SK-N-MC (cell line): Measurements from ENCODE around the gene GABBR2.

Experiments
- DNase-seq: peaks from one replicate; pipeline ENCODE4 v3.0.0-alpha.2; 2011; ENCODE audit warnings: low read depth, low spot score
- H3K27ac ChIP-seq: fragments of 200-600 bp; sonication (generic); 2 replicates; pipeline ENCODE4 v1.5.1; 2016; ENCODE audit warnings: mixed run types
- H3K36me3 ChIP-seq: fragments of 200-600 bp; sonication (generic); 2 replicates; pipeline ENCODE4 v1.6.1; 2017; ENCODE audit warnings: antibody characterized with exemption, low read length, mixed read lengths; ENCODE audit not compliant: insufficient read depth
- H3K4me3 ChIP-seq: fragments of 200-600 bp; sonication (generic); 2 replicates; pipeline ENCODE4 v1.5.1; 2016
- H3K9ac ChIP-seq: fragments of 200-600 bp; sonication (generic); 2 replicates; pipeline ENCODE4 v1.8.0; 2017; ENCODE audit warnings: mixed run types, mixed read lengths; ENCODE audit not compliant: insufficient read length
- H3K9me3 ChIP-seq: fragments of 200-600 bp; sonication (generic); 2 replicates; pipeline ENCODE4 v1.6.1; 2017; ENCODE audit warnings: low read depth, mild to moderate bottlenecking, antibody characterized with exemption, low read length, moderate library complexity, mixed read lengths
- EZH2 ChIP-seq: fragments of 200-600 bp; sonication (generic); IDR thresholded peaks from one replicate; pipeline ENCODE4 v1.6.1; 2017; ENCODE audit warnings: antibody characterized with exemption
- FOXP2 ChIP-seq: optimal IDR thresholded peaks from 2 replicates; pipeline ENCODE3; 2011; ENCODE audit warnings: mild to moderate bottlenecking, moderate library complexity; ENCODE audit not compliant: insufficient read depth; ENCODE audit errors: extremely low read length, control extremely low read depth
- POLR2AphosphoS5 ChIP-seq: IDR thresholded peaks from 2 replicates; pipeline ENCODE4 v1.6.1; 2012; ENCODE audit warnings: mild to moderate bottlenecking, low read depth, low read length, borderline replicate concordance

Gene GABBR2

GRCh38 chr9:98323051-98323830 lies 385.5 kb downstream of the GABBR2 start:
- H3K9me3 ChIP-seq, result no peaks in the 10 kb centered on the region
- no peak overlapping the region for H3K9ac ChIP-seq
- no peak overlapping the region for H3K4me3 ChIP-seq
- no peak for DNase-seq
- no peak overlapping the region for H3K27ac ChIP-seq
- TF ChIP-seq POLR2AphosphoS5 (no peak), FOXP2 (no peak), EZH2 (no peak)
- H3K36me3 ChIP-seq, result no peaks in the 10 kb centered on the region

- Histone ChIP-seq H3K9me3 (no peaks in the 10 kb centered on the region), H3K36me3 (no peaks in the 10 kb centered on the region), H3K27ac (no peak overlapping the region), H3K4me3 (no peak overlapping the region), H3K9ac (no peak overlapping the region)
- TF ChIP-seq FOXP2 (no peak), EZH2 (no peak), POLR2AphosphoS5 (no peak)
- no peak for DNase-seq
Measured at GRCh38 chr9:98321269-98321668, 387.5 kb downstream of the GABBR2 start.

- Histone ChIP-seq H3K9me3 (no peaks in the 10 kb centered on the region), H3K9ac (no peak overlapping the region), H3K36me3 (no peaks in the 10 kb centered on the region), H3K27ac (no peak overlapping the region), H3K4me3 (no peak overlapping the region)
- no peak for TF ChIP-seq EZH2
- no peak for TF ChIP-seq FOXP2
- no peak for TF ChIP-seq POLR2AphosphoS5
- DNase-seq, result no peak
Measured at GRCh38 chr9:98318834-98319478, 389.8 kb downstream of the GABBR2 start.

GRCh38 chr9:98318041-98318790 lies 390.5 kb downstream of the GABBR2 start:
- TF ChIP-seq FOXP2 (no peak), POLR2AphosphoS5 (no peak), EZH2 (no peak)
- Histone ChIP-seq H3K4me3 (no peak overlapping the region), H3K9ac (no peak overlapping the region), H3K27ac (no peak overlapping the region), H3K9me3 (no peaks in the 10 kb centered on the region), H3K36me3 (no peaks in the 10 kb centered on the region)
- no peak for DNase-seq

- Histone ChIP-seq H3K9me3 (no peaks in the 10 kb centered on the region), H3K9ac (no peak overlapping the region), H3K27ac (no peak overlapping the region), H3K36me3 (no peaks in the 10 kb centered on the region), H3K4me3 (no peak overlapping the region)
- no peak for DNase-seq
- TF ChIP-seq POLR2AphosphoS5, result no peak
- no peak for TF ChIP-seq EZH2
Measured at GRCh38 chr9:98317134-98317857, 391.4 kb downstream of the GABBR2 start.

- Histone ChIP-seq H3K36me3 (no peaks in the 10 kb centered on the region), H3K9me3 (no peaks in the 10 kb centered on the region), H3K4me3 (no peak overlapping the region), H3K9ac (no peak overlapping the region), H3K27ac (no peak overlapping the region)
- no peak for DNase-seq
- no peak for TF ChIP-seq FOXP2
- TF ChIP-seq EZH2, result no peak
- TF ChIP-seq POLR2AphosphoS5, result no peak
Measured at GRCh38 chr9:98316445-98317133, 392.1 kb downstream of the GABBR2 start.

- H3K9ac ChIP-seq, result no peak overlapping the region
- peak; percentile 24 for DNase-seq
- TF ChIP-seq POLR2AphosphoS5 (no peak), EZH2 (no peak), FOXP2 (no peak)
Measured at GRCh38 chr9:98315551-98316060, 393.1 kb downstream of the GABBR2 start.

GRCh38 chr9:98315067-98315453 lies 393.7 kb downstream of the GABBR2 start:
- Histone ChIP-seq H3K9me3 (no peaks in the 10 kb centered on the region), H3K4me3 (no peak overlapping the region), H3K36me3 (no peaks in the 10 kb centered on the region), H3K27ac (no peak overlapping the region), H3K9ac (no peak overlapping the region)
- TF ChIP-seq EZH2 (no peak), POLR2AphosphoS5 (no peak), FOXP2 (no peak)
- DNase-seq, result no peak

More at GRCh38 chr9:98315551-98316060, 393.1 kb downstream of the GABBR2 start:
- no peaks in the 10 kb centered on the region for H3K9me3 ChIP-seq
- H3K4me3 ChIP-seq, result no peak overlapping the region
- H3K27ac ChIP-seq, result no peak overlapping the region
- no peaks in the 10 kb centered on the region for H3K36me3 ChIP-seq
